SH-SY5Y (cell line): ENCODE data around the gene CFAP97D2.

Experiments
- GATA2 ChIP-seq: IDR thresholded peaks from 2 replicates; pipeline ENCODE4 v1.6.1; 2011; ENCODE audit warnings: mild to moderate bottlenecking, low read depth, low read length
- GATA3 ChIP-seq: IDR thresholded peaks from 2 replicates; pipeline ENCODE4 v1.6.1; 2011; ENCODE audit warnings: low read depth, mild to moderate bottlenecking, low read length, moderate library complexity

- TF ChIP-seq GATA3 (no peak), GATA2 (no peak)
These were observed 80.9 kb downstream of the CFAP97D2 start for GRCh38 chr13:114259974-114260373.
